Natural killer cell treated with Interleukin-12 subunit alpha and Interleukin-12 subunit beta and Interleukin-15 and Interleukin-18, amount 100 ng/mL, for 72 hours (primary cell): Measurements from ENCODE around the gene GDF2. TPM values are rescaled to one million over a fixed set of nuclear protein-coding genes. Genes with fewer than 3 reads are reported as not detected.

ENCODE experiments used
- ATAC-seq, 2 donors: fragments of 150-1000 bp; cut with Tn5 transposase in 1 of 2; sonication (Bioruptor Pico), chemical (Tn5 transposase) in 1 of 2; 2 replicates each; pipeline ENCODE4 v1.10.0; 2021
- DNase-seq: peaks from one replicate; pipeline ENCODE4 v3.0.0; 2022; ENCODE audit warnings: low spot score
- H3K27ac Mint-ChIP-seq, 2 donors: 1 replicate in 1 of 2; 2 replicates in 1 of 2; pipeline ENCODE4 v1.8.0; 2022; ENCODE audit warnings: mixed read lengths in 2 of 2, mild to moderate bottlenecking in 1 of 2, moderate library complexity in 1 of 2
- H3K27me3 Mint-ChIP-seq, 2 donors: 1 replicate in 1 of 2; 2 replicates in 1 of 2; pipeline ENCODE4 v1.8.0; 2022; ENCODE audit warnings: mixed read lengths in 2 of 2
- H3K36me3 Mint-ChIP-seq: one replicate; pipeline ENCODE4 v1.8.0; 2022; ENCODE audit warnings: mixed read lengths
- H3K4me1 Mint-ChIP-seq, 2 donors: 1 replicate in 1 of 2; 2 replicates in 1 of 2; pipeline ENCODE4 v1.8.0; 2022; ENCODE audit warnings: low read depth in 2 of 2, mixed read lengths in 2 of 2, mild to moderate bottlenecking in 1 of 2
- H3K4me3 Mint-ChIP-seq: one replicate; pipeline ENCODE4 v1.8.0; 2022; ENCODE audit warnings: mixed read lengths
- H3K9me3 Mint-ChIP-seq: 2 replicates; pipeline ENCODE4 v1.8.0; 2022; ENCODE audit warnings: mixed read lengths
- total RNA-seq, 2 donors: library from RNA; stranded (reverse); gene quantifications; one replicate each; pipeline ENCODE4 v1.2.3, GENCODE V29; 2022

GDF2 gene
- total RNA-seq, 2 donors from 2014 or later: not detected

DNA sequence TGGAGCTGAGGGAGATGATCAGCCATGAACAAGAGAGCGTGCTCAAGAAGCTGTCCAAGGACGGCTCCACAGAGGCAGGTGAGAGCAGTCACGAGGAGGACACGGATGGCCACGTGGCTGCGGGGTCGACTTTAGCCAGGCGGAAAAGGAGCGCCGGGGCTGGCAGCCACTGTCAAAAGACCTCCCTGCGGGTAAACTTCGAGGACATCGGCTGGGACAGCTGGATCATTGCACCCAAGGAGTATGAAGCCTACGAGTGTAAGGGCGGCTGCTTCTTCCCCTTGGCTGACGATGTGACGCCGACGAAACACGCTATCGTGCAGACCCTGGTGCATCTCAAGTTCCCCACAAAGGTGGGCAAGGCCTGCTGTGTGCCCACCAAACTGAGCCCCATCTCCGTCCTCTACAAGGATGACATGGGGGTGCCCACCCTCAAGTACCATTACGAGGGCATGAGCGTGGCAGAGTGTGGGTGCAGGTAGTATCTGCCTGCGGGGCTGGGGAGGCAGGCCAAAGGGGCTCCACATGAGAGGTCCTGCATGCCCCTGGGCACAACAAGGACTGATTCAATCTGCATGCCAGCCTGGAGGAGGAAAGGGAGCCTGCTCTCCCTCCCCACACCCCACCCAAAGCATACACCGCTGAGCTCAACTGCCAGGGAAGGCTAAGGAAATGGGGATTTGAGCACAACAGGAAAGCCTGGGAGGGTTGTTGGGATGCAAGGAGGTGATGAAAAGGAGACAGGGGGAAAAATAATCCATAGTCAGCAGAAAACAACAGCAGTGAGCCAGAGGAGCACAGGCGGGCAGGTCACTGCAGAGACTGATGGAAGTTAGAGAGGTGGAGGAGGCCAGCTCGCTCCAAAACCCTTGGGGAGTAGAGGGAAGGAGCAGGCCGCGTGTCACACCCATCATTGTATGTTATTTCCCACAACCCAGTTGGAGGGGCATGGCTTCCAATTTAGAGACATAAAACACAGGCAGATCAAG lies 3.3 kb downstream of the GDF2 start:
- peaks cover 5% of the 10 kb centered on the region for H3K9me3 Mint-ChIP-seq
- H3K4me1 Mint-ChIP-seq: peaks cover 0 to 9% of the 10 kb centered on the region in 2 donors
- peaks cover 5 to 16% of the 10 kb centered on the region in 2 donors for H3K27me3 Mint-ChIP-seq
- H3K4me3 Mint-ChIP-seq: no peak overlapping the region
- ATAC-seq (no peak), DNase-seq (no peak)
- no peak overlapping the region for H3K27ac Mint-ChIP-seq
- no peaks in the 10 kb centered on the region for H3K36me3 Mint-ChIP-seq

DNA sequence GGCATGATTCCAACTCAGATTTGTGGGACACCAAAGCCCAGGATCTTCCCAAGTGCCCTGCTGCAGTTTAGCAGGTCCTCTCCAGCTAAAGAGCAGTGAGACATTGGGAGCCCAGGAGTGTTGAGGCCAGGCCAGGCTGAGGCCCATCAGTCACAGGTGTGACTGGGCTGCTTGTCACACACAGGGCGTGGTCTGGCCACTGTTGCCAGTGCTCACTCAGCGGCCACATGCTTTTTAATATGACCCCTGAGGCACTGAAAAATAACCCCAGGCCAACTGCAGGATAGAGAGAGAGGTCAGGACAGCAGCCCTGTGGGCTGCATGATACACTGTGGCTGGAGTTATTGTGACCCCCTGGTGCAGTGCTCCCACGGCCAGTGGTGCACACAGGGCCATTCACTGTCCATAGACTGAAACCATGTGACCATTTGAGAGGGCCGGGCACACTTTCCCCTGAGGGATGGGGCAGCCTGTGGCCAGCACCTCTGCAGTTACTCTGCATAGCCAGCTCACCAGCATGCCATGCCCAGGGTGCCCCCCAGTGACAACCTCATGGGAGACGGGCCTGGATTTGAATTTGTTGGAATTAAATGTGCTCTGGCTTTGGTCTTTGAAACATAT lies 4.2 kb downstream of the GDF2 start:
- no peak overlapping the region for H3K4me3 Mint-ChIP-seq
- peaks cover 0 to 9% of the 10 kb centered on the region in 2 donors for H3K4me1 Mint-ChIP-seq
- no peaks in the 10 kb centered on the region for H3K36me3 Mint-ChIP-seq
- peaks cover 0 to 9% of the 10 kb centered on the region in 2 donors for H3K27me3 Mint-ChIP-seq
- no peak for DNase-seq
- ATAC-seq: no peak
- H3K9me3 Mint-ChIP-seq: peaks cover 5% of the 10 kb centered on the region
- no peak overlapping the region for H3K27ac Mint-ChIP-seq

- DNase-seq: no peak
- ATAC-seq: no peak
- Mint-ChIP-seq H3K4me1 (peaks cover 0 to 9% of the 10 kb centered on the region in 2 donors), H3K4me3 (no peak overlapping the region), H3K36me3 (no peaks in the 10 kb centered on the region), H3K9me3 (peaks cover 5% of the 10 kb centered on the region), H3K27me3 (peaks cover 0 to 7% of the 10 kb centered on the region in 2 donors), H3K27ac (no peak overlapping the region)
Observed at GRCh38 chr10:47326927-47327330, 4.7 kb downstream of the GDF2 start.

- Mint-ChIP-seq H3K27me3 (peaks cover 5 to 11% of the 10 kb centered on the region in 2 donors), H3K27ac (no peak overlapping the region), H3K4me1 (peaks cover 0 to 9% of the 10 kb centered on the region in 2 donors), H3K4me3 (no peak overlapping the region), H3K36me3 (no peaks in the 10 kb centered on the region), H3K9me3 (peaks cover 5% of the 10 kb centered on the region)
- DNase-seq (no peak), ATAC-seq (no peak)
Observed at GRCh38 chr10:47329855-47330254, 7.6 kb downstream of the GDF2 start.

GRCh38 chr10:47330366-47330765 lies 8.1 kb downstream of the GDF2 start:
- DNase-seq (no peak), ATAC-seq (no peak)
- H3K4me3 Mint-ChIP-seq: no peak overlapping the region
- peaks cover 6 to 13% of the 10 kb centered on the region in 2 donors for H3K27me3 Mint-ChIP-seq
- peaks cover 0 to 9% of the 10 kb centered on the region in 2 donors for H3K4me1 Mint-ChIP-seq
- H3K27ac Mint-ChIP-seq: no peak overlapping the region
- no peaks in the 10 kb centered on the region for H3K36me3 Mint-ChIP-seq
- H3K9me3 Mint-ChIP-seq: peaks cover 5% of the 10 kb centered on the region

DNA sequence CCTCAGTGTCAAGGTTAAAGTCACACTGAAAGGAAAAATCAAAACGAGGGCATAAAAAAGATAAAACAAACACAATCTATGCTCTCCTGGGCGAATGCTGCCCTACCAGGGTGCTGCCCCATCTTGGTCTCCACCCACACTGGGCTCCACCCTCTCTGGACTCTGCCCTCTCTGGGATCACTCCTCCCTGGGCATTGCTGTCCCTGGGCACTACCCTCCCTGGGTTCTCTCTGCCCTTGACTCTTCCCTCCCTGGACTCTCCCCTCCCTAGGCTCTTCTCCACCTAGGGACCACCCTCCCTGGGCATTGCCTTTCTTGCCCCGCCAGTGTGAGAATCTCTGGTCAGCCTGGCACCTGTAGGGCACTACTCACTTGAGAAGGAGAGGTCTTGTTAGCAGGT lies 8.6 kb downstream of the GDF2 start:
- DNase-seq (no peak), ATAC-seq (no peak)
- Mint-ChIP-seq H3K4me1 (peaks cover 0 to 9% of the 10 kb centered on the region in 2 donors), H3K9me3 (peaks cover 5% of the 10 kb centered on the region), H3K27me3 (peaks cover 6 to 13% of the 10 kb centered on the region in 2 donors), H3K4me3 (no peak overlapping the region), H3K27ac (no peak overlapping the region), H3K36me3 (no peaks in the 10 kb centered on the region)

DNA sequence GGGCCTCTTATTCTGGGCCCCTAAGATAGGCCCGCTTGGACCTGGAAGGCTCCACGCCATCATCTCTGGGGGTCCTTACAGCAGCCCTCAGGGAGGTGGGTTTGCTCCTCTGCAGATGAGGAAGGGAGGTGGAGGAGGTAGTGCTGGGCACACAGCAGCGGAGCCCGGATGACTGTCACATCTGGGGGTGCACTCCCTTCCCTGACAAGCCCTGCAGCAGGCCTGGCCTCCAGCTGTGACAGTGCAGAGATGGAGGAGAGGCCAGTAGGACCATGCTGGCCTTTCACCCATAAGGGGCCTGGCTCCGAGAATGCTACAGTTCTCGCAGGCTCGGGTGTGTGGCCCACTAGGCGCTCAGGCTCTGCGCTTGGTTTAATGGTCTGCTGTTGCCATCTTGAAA lies 9.2 kb downstream of the GDF2 start:
- Mint-ChIP-seq H3K4me3 (no peak overlapping the region), H3K27me3 (peaks cover 10 to 18% of the 10 kb centered on the region in 2 donors), H3K9me3 (peaks cover 5% of the 10 kb centered on the region), H3K27ac (no peak overlapping the region), H3K36me3 (no peaks in the 10 kb centered on the region), H3K4me1 (peaks cover 0 to 9% of the 10 kb centered on the region in 2 donors)
- DNase-seq (no peak), ATAC-seq (no peak)

GRCh38 chr10:47331954-47332353 lies 9.7 kb downstream of the GDF2 start:
- Mint-ChIP-seq H3K27ac (no peak overlapping the region), H3K4me1 (peaks cover 0 to 9% of the 10 kb centered on the region in 2 donors), H3K36me3 (no peaks in the 10 kb centered on the region), H3K9me3 (peaks cover 5% of the 10 kb centered on the region), H3K27me3 (peaks cover 10 to 19% of the 10 kb centered on the region in 2 donors), H3K4me3 (no peak overlapping the region)
- ATAC-seq (no peak), DNase-seq (no peak)

GRCh38 chr10:47332371-47332770 lies 10.1 kb downstream of the GDF2 start:
- H3K4me3 Mint-ChIP-seq: no peak overlapping the region
- H3K4me1 Mint-ChIP-seq: peaks cover 0 to 9% of the 10 kb centered on the region in 2 donors
- peaks cover 5% of the 10 kb centered on the region for H3K9me3 Mint-ChIP-seq
- H3K27ac Mint-ChIP-seq: no peak overlapping the region
- DNase-seq: no peak
- peaks cover 10 to 19% of the 10 kb centered on the region in 2 donors for H3K27me3 Mint-ChIP-seq
- ATAC-seq: no peak
- H3K36me3 Mint-ChIP-seq: no peaks in the 10 kb centered on the region

DNA sequence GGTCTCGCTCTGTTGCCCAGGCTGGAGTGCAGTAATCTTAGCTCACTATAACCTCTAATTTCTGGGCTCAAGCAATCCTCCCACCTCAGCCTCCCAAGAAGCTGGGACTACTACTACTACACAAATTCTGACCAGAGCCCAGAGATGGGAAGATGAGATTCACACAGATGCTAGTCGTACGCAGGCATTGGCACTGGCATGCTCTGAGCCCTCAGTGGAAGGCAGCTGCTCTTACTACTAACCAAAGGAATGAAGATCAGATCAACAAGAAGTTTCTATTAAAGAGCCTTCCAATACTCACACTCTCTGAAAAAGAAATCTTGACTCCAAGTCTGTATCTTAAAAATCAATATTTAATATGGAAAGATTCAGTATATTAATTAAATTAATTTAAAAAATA lies 10.7 kb downstream of the GDF2 start:
- DNase-seq: no peak
- peaks cover 5% of the 10 kb centered on the region for H3K9me3 Mint-ChIP-seq
- peaks cover 0 to 7% of the 10 kb centered on the region in 2 donors for H3K4me1 Mint-ChIP-seq
- no peaks in the 10 kb centered on the region for H3K36me3 Mint-ChIP-seq
- H3K27ac Mint-ChIP-seq: no peak overlapping the region
- ATAC-seq: no peak
- H3K4me3 Mint-ChIP-seq: no peak overlapping the region
- H3K27me3 Mint-ChIP-seq: peaks cover 10 to 19% of the 10 kb centered on the region in 2 donors

GRCh38 chr10:47333532-47333931 lies 11.3 kb downstream of the GDF2 start:
- H3K9me3 Mint-ChIP-seq: peaks cover under 1% of the 10 kb centered on the region
- DNase-seq (no peak), ATAC-seq (no peak)
- H3K27ac Mint-ChIP-seq: no peak overlapping the region
- no peak overlapping the region for H3K4me3 Mint-ChIP-seq
- no peaks in the 10 kb centered on the region for H3K36me3 Mint-ChIP-seq
- H3K27me3 Mint-ChIP-seq: peaks cover 10 to 19% of the 10 kb centered on the region in 2 donors
- H3K4me1 Mint-ChIP-seq: peaks cover 0 to under 1% of the 10 kb centered on the region in 2 donors

- H3K9me3 Mint-ChIP-seq: no peaks in the 10 kb centered on the region
- H3K4me3 Mint-ChIP-seq: no peak overlapping the region
- no peak overlapping the region for H3K27ac Mint-ChIP-seq
- peaks cover 12 to 19% of the 10 kb centered on the region in 2 donors for H3K27me3 Mint-ChIP-seq
- no peaks in the 10 kb centered on the region for H3K36me3 Mint-ChIP-seq
- no peaks in the 10 kb centered on the region for H3K4me1 Mint-ChIP-seq
- ATAC-seq (no peak), DNase-seq (no peak)
Observed at GRCh38 chr10:47334466-47335295, 12.4 kb downstream of the GDF2 start.

DNA sequence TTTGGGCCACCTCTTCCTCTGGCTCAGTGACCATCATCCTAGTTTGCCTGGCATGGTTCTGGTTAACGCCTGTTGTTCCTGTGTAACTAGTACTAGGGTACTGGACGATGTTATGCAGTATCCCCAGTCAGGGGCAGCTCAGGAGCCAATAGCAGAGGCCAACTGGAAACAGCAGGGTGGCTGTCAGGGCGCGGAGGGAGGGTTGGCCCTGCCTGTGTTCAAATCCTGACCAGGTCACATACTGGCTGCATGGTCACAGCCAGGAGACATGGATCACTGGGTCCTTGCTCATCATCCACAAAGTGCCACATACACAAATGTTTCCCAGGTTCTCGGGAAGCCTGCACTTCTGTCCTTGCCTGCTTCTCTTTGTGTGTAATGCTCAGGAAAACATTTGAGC lies 13.7 kb downstream of the GDF2 start:
- DNase-seq (no peak), ATAC-seq (no peak)
- Mint-ChIP-seq H3K27ac (no peak overlapping the region), H3K4me1 (no peaks in the 10 kb centered on the region), H3K36me3 (no peaks in the 10 kb centered on the region), H3K27me3 (peaks cover 19 to 29% of the 10 kb centered on the region in 2 donors), H3K9me3 (no peaks in the 10 kb centered on the region), H3K4me3 (no peak overlapping the region)
